Ishikawa (cell line): ENCODE measurements around the gene HIGD2A.

ENCODE experiments used
- CEBPB ChIP-seq: IDR thresholded peaks from 2 replicates; pipeline ENCODE4 v1.6.1; 2012
- CREB1 ChIP-seq: IDR thresholded peaks from 2 replicates; pipeline ENCODE4 v1.6.1; 2012; ENCODE audit warnings: low read depth
- EGR1 ChIP-seq: IDR thresholded peaks from 2 replicates; pipeline ENCODE4 v1.6.1; 2012
- EP300 ChIP-seq: IDR thresholded peaks from 2 replicates; pipeline ENCODE4 v1.6.1; 2012; ENCODE audit warnings: borderline replicate concordance
- FOXM1 ChIP-seq: IDR thresholded peaks from 2 replicates; pipeline ENCODE4 v1.6.1; 2012; ENCODE audit warnings: low read depth, borderline replicate concordance
- MAX ChIP-seq: IDR thresholded peaks from 2 replicates; pipeline ENCODE4 v1.6.1; 2012
- NFIC ChIP-seq: IDR thresholded peaks from 2 replicates; pipeline ENCODE4 v1.6.1; 2012
- RAD21 ChIP-seq: IDR thresholded peaks from 2 replicates; pipeline ENCODE4 v1.6.1; 2012; ENCODE audit warnings: low read depth
- REST ChIP-seq: IDR thresholded peaks from 2 replicates; pipeline ENCODE4 v1.6.1; 2012; ENCODE audit warnings: low read depth, mild to moderate bottlenecking
- TAF1 ChIP-seq: IDR thresholded peaks from 2 replicates; pipeline ENCODE4 v1.6.1; 2012; ENCODE audit warnings: low read depth, mild to moderate bottlenecking
- TCF12 ChIP-seq: IDR thresholded peaks from 2 replicates; pipeline ENCODE4 v1.6.1; 2012; ENCODE audit warnings: low read depth
- TEAD4 ChIP-seq: IDR thresholded peaks from 2 replicates; pipeline ENCODE4 v1.6.1; 2012
- YY1 ChIP-seq: IDR thresholded peaks from 2 replicates; pipeline ENCODE4 v1.6.1; 2012; ENCODE audit warnings: low read depth
- ZBTB7A ChIP-seq: IDR thresholded peaks from 2 replicates; pipeline ENCODE4 v1.6.1; 2012; ENCODE audit warnings: low read depth
- TF ChIP-seq, protein P1 (sequence below): IDR thresholded peaks from 2 replicates; pipeline ENCODE4 v1.6.1; 2012

HIGD2A gene

DNA sequence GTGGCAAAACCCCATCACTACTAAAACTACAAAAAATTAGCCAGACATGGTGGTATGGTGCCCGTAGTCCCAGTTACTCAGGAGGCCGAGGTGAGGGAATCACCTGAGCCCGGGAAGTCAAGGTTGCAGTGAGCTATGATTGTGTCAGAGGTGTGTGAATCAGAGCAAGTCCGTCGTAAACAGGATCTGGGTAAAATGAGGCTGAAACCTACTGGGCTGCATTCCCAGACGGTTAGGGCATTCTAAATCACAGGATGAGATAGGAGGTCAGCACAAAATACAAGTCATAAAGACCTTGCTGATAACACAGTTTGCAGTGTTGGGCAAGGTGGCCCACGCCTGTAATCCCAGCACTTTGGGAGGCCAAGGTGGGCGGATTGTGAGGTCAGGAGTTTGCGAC, 29.7 kb downstream of the HIGD2A start:
- TF ChIP-seq REST = no peak
- no peak for TF ChIP-seq FOXM1
- no peak for TF ChIP-seq CEBPB
- TF ChIP-seq, protein P1, sequence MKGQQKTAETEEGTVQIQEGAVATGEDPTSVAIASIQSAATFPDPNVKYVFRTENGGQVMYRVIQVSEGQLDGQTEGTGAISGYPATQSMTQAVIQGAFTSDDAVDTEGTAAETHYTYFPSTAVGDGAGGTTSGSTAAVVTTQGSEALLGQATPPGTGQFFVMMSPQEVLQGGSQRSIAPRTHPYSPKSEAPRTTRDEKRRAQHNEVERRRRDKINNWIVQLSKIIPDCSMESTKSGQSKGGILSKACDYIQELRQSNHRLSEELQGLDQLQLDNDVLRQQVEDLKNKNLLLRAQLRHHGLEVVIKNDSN = no peak
- no peak for TF ChIP-seq TEAD4
- TF ChIP-seq MAX = no peak
- no peak for TF ChIP-seq TAF1
- TF ChIP-seq EGR1 = no peak
- TF ChIP-seq EP300 = no peak
- no peak for TF ChIP-seq YY1
- TF ChIP-seq CREB1 = no peak
- TF ChIP-seq TCF12 = no peak
- TF ChIP-seq RAD21 = no peak
- TF ChIP-seq NFIC = no peak

- TF ChIP-seq CREB1 = no peak
- no peak for TF ChIP-seq NFIC
- no peak for TF ChIP-seq EGR1
- no peak for TF ChIP-seq FOXM1
- no peak for TF ChIP-seq RAD21
- TF ChIP-seq YY1 = no peak
- TF ChIP-seq CEBPB = no peak
- no peak for TF ChIP-seq REST
- no peak for TF ChIP-seq EP300
- TF ChIP-seq ZBTB7A = no peak
- TF ChIP-seq, protein P1 = no peak
- TF ChIP-seq TEAD4 = no peak
- no peak for TF ChIP-seq TAF1
- no peak for TF ChIP-seq MAX
Observed at GRCh38 chr5:176420086-176420485, 31.5 kb downstream of the HIGD2A start.

GRCh38 chr5:176420972-176421544, 32.5 kb downstream of the HIGD2A start:
- TF ChIP-seq FOXM1 (no peak), CEBPB (no peak), NFIC (no peak), EP300 (no peak), RAD21 (no peak), TAF1 (no peak), CREB1 (no peak), EGR1 (no peak), YY1 (no peak)
- TF ChIP-seq, protein P1 = no peak

DNA sequence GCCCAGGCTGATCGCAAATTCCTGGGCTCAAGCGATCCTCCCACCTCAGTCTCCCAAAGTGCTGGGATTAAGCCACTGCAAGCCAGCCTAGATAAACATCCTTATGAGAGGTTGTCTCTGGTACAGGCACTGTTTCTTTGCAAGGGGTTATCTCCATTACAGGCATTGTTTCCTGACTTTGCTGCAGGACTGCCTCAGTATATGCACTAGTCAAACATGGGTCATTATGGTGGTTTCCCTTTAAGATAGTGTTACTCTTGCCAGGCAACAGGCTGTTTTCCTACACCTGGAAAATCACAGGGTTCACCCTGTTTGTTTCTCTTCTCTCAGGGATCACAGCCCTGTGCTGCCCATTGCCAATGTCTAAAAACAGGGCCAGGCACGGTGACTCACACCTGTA, 35.6 kb downstream of the HIGD2A start:
- no peak for TF ChIP-seq TCF12
- no peak for TF ChIP-seq CREB1
- TF ChIP-seq RAD21 = no peak
- TF ChIP-seq TEAD4 = no peak
- TF ChIP-seq MAX = no peak
- no peak for TF ChIP-seq TAF1
- TF ChIP-seq, protein P1 = no peak
- TF ChIP-seq YY1 = no peak
- TF ChIP-seq EGR1 = no peak

DNA sequence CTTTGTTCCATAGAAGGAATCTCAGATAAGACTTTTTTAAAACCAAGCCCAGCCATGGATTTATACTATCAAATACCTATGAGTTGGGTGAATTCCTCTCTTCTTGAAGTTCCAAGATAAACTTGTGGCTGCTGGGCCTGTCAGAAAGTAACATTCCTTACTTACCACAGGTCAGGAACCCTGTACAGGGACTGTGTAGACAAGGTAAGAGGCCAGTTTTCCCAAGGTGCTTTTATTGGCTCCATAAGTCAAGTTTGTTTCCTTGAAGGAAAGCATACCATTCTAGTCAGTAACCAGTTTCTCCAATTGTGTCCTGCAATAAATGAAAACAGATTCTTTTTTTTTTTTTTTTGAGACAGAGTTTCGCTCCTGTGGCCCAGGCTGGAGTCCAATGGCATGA, 36.6 kb downstream of the HIGD2A start:
- TF ChIP-seq ZBTB7A (no peak), FOXM1 (no peak)
